HG02840 (cell line): ENCODE results near the gene DENND5B.

Experiments used
- ATAC-seq: cut with Tn5 transposase; IDR thresholded peaks from one replicate; pipeline ENCODE4 v1.9.1; 2021; ENCODE audit warnings: mild to moderate bottlenecking, moderate library complexity, moderate number of reproducible peaks; ENCODE audit not compliant: unreplicated experiment, low FRiP score

The DENND5B gene

GRCh38 chr12:31353750-31354708, 236.9 kb downstream of the DENND5B start:
- ATAC-seq, result no peak

GRCh38 chr12:31346267-31346666, 244.7 kb downstream of the DENND5B start:
- no peak for ATAC-seq

- no peak for ATAC-seq
These were observed 247.8 kb downstream of the DENND5B start for GRCh38 chr12:31343139-31343538.

GRCh38 chr12:31342286-31342685, 248.7 kb downstream of the DENND5B start:
- no peak for ATAC-seq

- no peak for ATAC-seq
These were observed 250.9 kb downstream of the DENND5B start for GRCh38 chr12:31339831-31340622.

- no peak for ATAC-seq
These were observed 253.0 kb downstream of the DENND5B start for GRCh38 chr12:31337952-31338351.
